CD8-positive, alpha-beta memory T cell (primary cell): ENCODE measurements around the gene PF4V1. TPM values are rescaled to one million over a fixed set of nuclear protein-coding genes. Genes with fewer than 3 reads are reported as not detected.
A peak's percentile ranks its signal among the peaks of the same experiment; 100 is the strongest.

Source experiments
- CTCF ChIA-PET: fragments of 350-600 bp; sonication (Branson Sonifier 250); formaldehyde crosslinking; loops from one replicate; lab custom pipeline; 2021; ENCODE audit warnings: antibody characterized with exemption; lab: Charles Lee
- POLR2A ChIA-PET: fragments of 350-600 bp; sonication (Branson Sonifier 250); formaldehyde crosslinking; loops from one replicate; lab custom pipeline; 2021; ENCODE audit warnings: antibody characterized with exemption; lab: Charles Lee
- DNase-seq, 5 donors: peaks; one replicate each; pipeline versions ENCODE4 v3.0.0 to v3.0.0-alpha.2; 2020 to 2022; ENCODE audit warnings: mixed read lengths in 1 of 5
- H3K27ac ChIP-seq: one replicate; pipeline ENCODE4 v1.7.0; 2013; ENCODE audit warnings: low read depth, mild to moderate bottlenecking, low read length, moderate library complexity
- H3K27me3 ChIP-seq: 2 replicates; pipeline ENCODE4 v1.7.0; 2013; ENCODE audit warnings: low read length, mild to moderate bottlenecking; ENCODE audit not compliant: insufficient read depth, poor library complexity, severe bottlenecking
- H3K36me3 ChIP-seq: 2 replicates; pipeline ENCODE4 v1.7.0; 2013; ENCODE audit warnings: mild to moderate bottlenecking, low read length, moderate library complexity; ENCODE audit not compliant: insufficient read depth
- H3K4me1 ChIP-seq: 2 replicates; pipeline ENCODE4 v1.7.0; 2013; ENCODE audit warnings: mild to moderate bottlenecking, low read length, moderate library complexity; ENCODE audit not compliant: insufficient read depth
- H3K4me3 ChIP-seq: 2 replicates; pipeline ENCODE4 v1.7.0; 2013; ENCODE audit warnings: mild to moderate bottlenecking, low read length
- H3K9me3 ChIP-seq: 2 replicates; pipeline ENCODE4 v1.7.0; 2013; ENCODE audit warnings: mild to moderate bottlenecking, low read length
- H3K27ac Mint-ChIP-seq, 8 donors: one replicate each; pipeline ENCODE4 v1.8.0; 2020 to 2021; ENCODE audit warnings: mixed read lengths in 8 of 8, mild to moderate bottlenecking in 6 of 8, inconsistent platforms in 3 of 8, moderate library complexity in 3 of 8
- H3K27me3 Mint-ChIP-seq, 2 donors: one replicate each; pipeline ENCODE4 v1.8.0; 2020 to 2021; ENCODE audit warnings: mixed read lengths in 2 of 2, mild to moderate bottlenecking in 1 of 2, moderate library complexity in 1 of 2
- H3K36me3 Mint-ChIP-seq, 3 donors: one replicate each; pipeline ENCODE4 v1.8.0; 2020 to 2021; ENCODE audit warnings: mixed read lengths in 3 of 3, inconsistent platforms in 1 of 3, mild to moderate bottlenecking in 1 of 3
- H3K4me1 Mint-ChIP-seq, 3 donors: one replicate each; pipeline ENCODE4 v1.8.0; 2020 to 2021; ENCODE audit warnings: mixed read lengths in 3 of 3, inconsistent platforms in 1 of 3, mild to moderate bottlenecking in 1 of 3
- H3K4me3 Mint-ChIP-seq, 7 donors: one replicate each; pipeline ENCODE4 v1.8.0; 2020 to 2021; ENCODE audit warnings: mixed read lengths in 7 of 7, mild to moderate bottlenecking in 6 of 7, moderate library complexity in 4 of 7, inconsistent platforms in 2 of 7
- H3K9me3 Mint-ChIP-seq, 5 donors: one replicate each; pipeline ENCODE4 v1.8.0; 2020 to 2022; ENCODE audit warnings: mixed read lengths in 5 of 5, mild to moderate bottlenecking in 3 of 5, moderate library complexity in 2 of 5, inconsistent platforms in 1 of 5
- polyA plus RNA-seq: library from polyadenylated mRNA; unstranded; fragments of 300-500 nt; fragmentation: Illumina TruSeq; gene quantifications from one replicate; pipeline ENCODE4 v1.2.3, GENCODE V29; 2021
- total RNA-seq, 2 experiments: library from RNA; stranded (reverse); gene quantifications; one replicate each; pipeline ENCODE4 v1.2.3, GENCODE V29; 2021

The PF4V1 gene
- total and polyA plus RNA-seq, 3 experiments from 2014 or later, result not detected

GRCh38 chr4:73839715-73840114, 13.4 kb upstream of the PF4V1 start:
- Histone ChIP-seq H3K4me1 (no peaks in the 10 kb centered on the region), H3K4me3 (no peak overlapping the region), H3K9me3 (no peaks in the 10 kb centered on the region), H3K36me3 (no peaks in the 10 kb centered on the region), H3K27me3 (no peaks in the 10 kb centered on the region), H3K27ac (no peak overlapping the region)
- no peak for DNase-seq
- peak overlapping the region in 1 of 8 donors; percentile 23 for H3K27ac Mint-ChIP-seq
- no peaks in the 10 kb centered on the region for H3K4me1 Mint-ChIP-seq
- H3K9me3 Mint-ChIP-seq, result peaks cover 0 to 4% (median 4%) of the 10 kb centered on the region in 5 donors
- CTCF ChIA-PET, result no interaction called here
- no peaks in the 10 kb centered on the region for H3K36me3 Mint-ChIP-seq
- H3K27me3 Mint-ChIP-seq, result peaks cover 2 to 6% of the 10 kb centered on the region in 2 donors
- H3K4me3 Mint-ChIP-seq, result no peak overlapping the region
- POLR2A ChIA-PET, result no interaction called here

- DNase-seq, result no peak
- Mint-ChIP-seq H3K9me3 (peaks cover 0 to 4% (median 4%) of the 10 kb centered on the region in 5 donors), H3K4me1 (no peaks in the 10 kb centered on the region), H3K27ac (no peak overlapping the region), H3K36me3 (no peaks in the 10 kb centered on the region), H3K4me3 (no peak overlapping the region), H3K27me3 (peaks cover 2 to 6% of the 10 kb centered on the region in 2 donors)
- Histone ChIP-seq H3K4me3 (no peak overlapping the region), H3K27me3 (no peaks in the 10 kb centered on the region), H3K9me3 (no peaks in the 10 kb centered on the region), H3K27ac (no peak overlapping the region), H3K36me3 (no peaks in the 10 kb centered on the region), H3K4me1 (no peaks in the 10 kb centered on the region)
- POLR2A ChIA-PET, result no interaction called here
- CTCF ChIA-PET, result no interaction called here
Measured at GRCh38 chr4:73841243-73841925, 11.7 kb upstream of the PF4V1 start.

GRCh38 chr4:73842696-73843095, 10.4 kb upstream of the PF4V1 start:
- Histone ChIP-seq H3K27ac (no peak overlapping the region), H3K36me3 (no peaks in the 10 kb centered on the region), H3K27me3 (no peaks in the 10 kb centered on the region), H3K4me3 (no peak overlapping the region), H3K4me1 (no peaks in the 10 kb centered on the region), H3K9me3 (no peaks in the 10 kb centered on the region)
- no peak for DNase-seq
- CTCF ChIA-PET, result no interaction called here
- no peaks in the 10 kb centered on the region for H3K27me3 Mint-ChIP-seq
- H3K9me3 Mint-ChIP-seq, result peaks cover 0 to 4% (median 1%) of the 10 kb centered on the region in 5 donors
- H3K36me3 Mint-ChIP-seq, result no peaks in the 10 kb centered on the region
- POLR2A ChIA-PET, result no interaction called here
- H3K27ac Mint-ChIP-seq, result no peak overlapping the region
- H3K4me1 Mint-ChIP-seq, result no peaks in the 10 kb centered on the region
- H3K4me3 Mint-ChIP-seq, result no peak overlapping the region

GRCh38 chr4:73843369-73843768, 9.7 kb upstream of the PF4V1 start:
- Mint-ChIP-seq H3K4me3 (no peak overlapping the region), H3K27ac (no peak overlapping the region), H3K4me1 (no peaks in the 10 kb centered on the region), H3K36me3 (no peaks in the 10 kb centered on the region), H3K9me3 (peaks cover 0 to 6% (median 1%) of the 10 kb centered on the region in 5 donors), H3K27me3 (peaks cover 0 to 2% of the 10 kb centered on the region in 2 donors)
- CTCF ChIA-PET, result no interaction called here
- H3K27me3 ChIP-seq, result no peaks in the 10 kb centered on the region
- no peak overlapping the region for H3K4me3 ChIP-seq
- H3K9me3 ChIP-seq, result no peaks in the 10 kb centered on the region
- no peak overlapping the region for H3K27ac ChIP-seq
- no peaks in the 10 kb centered on the region for H3K4me1 ChIP-seq
- no peaks in the 10 kb centered on the region for H3K36me3 ChIP-seq
- no peak for DNase-seq
- POLR2A ChIA-PET, result no interaction called here

GRCh38 chr4:73844345-73844744, 8.8 kb upstream of the PF4V1 start:
- Histone ChIP-seq H3K27ac (no peak overlapping the region), H3K9me3 (no peaks in the 10 kb centered on the region), H3K27me3 (no peaks in the 10 kb centered on the region), H3K36me3 (no peaks in the 10 kb centered on the region), H3K4me1 (no peaks in the 10 kb centered on the region), H3K4me3 (no peak overlapping the region)
- no peak for DNase-seq
- H3K27ac Mint-ChIP-seq, result no peak overlapping the region
- no peaks in the 10 kb centered on the region for H3K36me3 Mint-ChIP-seq
- POLR2A ChIA-PET, result no interaction called here
- H3K4me1 Mint-ChIP-seq, result no peaks in the 10 kb centered on the region
- H3K4me3 Mint-ChIP-seq, result no peak overlapping the region
- peaks cover 0 to 2% of the 10 kb centered on the region in 2 donors for H3K27me3 Mint-ChIP-seq
- H3K9me3 Mint-ChIP-seq, result peaks cover 0 to 5% (median 1%) of the 10 kb centered on the region in 5 donors
- CTCF ChIA-PET, result no interaction called here

GRCh38 chr4:73844806-73845205, 8.3 kb upstream of the PF4V1 start:
- Mint-ChIP-seq H3K4me1 (no peaks in the 10 kb centered on the region), H3K36me3 (no peaks in the 10 kb centered on the region), H3K27ac (no peak overlapping the region), H3K27me3 (peaks cover 0 to 2% of the 10 kb centered on the region in 2 donors), H3K4me3 (no peak overlapping the region), H3K9me3 (peaks cover 0 to 4% (median 1%) of the 10 kb centered on the region in 5 donors)
- H3K36me3 ChIP-seq, result no peaks in the 10 kb centered on the region
- H3K4me1 ChIP-seq, result no peaks in the 10 kb centered on the region
- no peak for DNase-seq
- H3K27me3 ChIP-seq, result no peaks in the 10 kb centered on the region
- H3K9me3 ChIP-seq, result no peaks in the 10 kb centered on the region
- no peak overlapping the region for H3K4me3 ChIP-seq
- H3K27ac ChIP-seq, result no peak overlapping the region
- ChIA-PET CTCF (no interaction called here), POLR2A (no interaction called here)

- Mint-ChIP-seq H3K27ac (peak overlapping the region in 1 of 8 donors; percentile 47), H3K9me3 (peaks cover 0 to 4% (median under 1%) of the 10 kb centered on the region in 5 donors), H3K27me3 (peaks cover 0 to 2% of the 10 kb centered on the region in 2 donors), H3K36me3 (no peaks in the 10 kb centered on the region), H3K4me1 (no peaks in the 10 kb centered on the region), H3K4me3 (no peak overlapping the region)
- no peaks in the 10 kb centered on the region for H3K27me3 ChIP-seq
- no peak overlapping the region for H3K27ac ChIP-seq
- ChIA-PET CTCF (no interaction called here), POLR2A (no interaction called here)
- no peak overlapping the region for H3K4me3 ChIP-seq
- H3K36me3 ChIP-seq, result no peaks in the 10 kb centered on the region
- no peak for DNase-seq
- no peaks in the 10 kb centered on the region for H3K9me3 ChIP-seq
- no peaks in the 10 kb centered on the region for H3K4me1 ChIP-seq
Measured at GRCh38 chr4:73847526-73848182, 5.4 kb upstream of the PF4V1 start.

GRCh38 chr4:73848183-73848777, 4.8 kb upstream of the PF4V1 start:
- ChIA-PET POLR2A (no interaction called here), CTCF (no interaction called here)
- Mint-ChIP-seq H3K27ac (no peak overlapping the region), H3K27me3 (peaks cover 0 to 2% of the 10 kb centered on the region in 2 donors), H3K36me3 (no peaks in the 10 kb centered on the region), H3K4me1 (no peaks in the 10 kb centered on the region), H3K4me3 (no peak overlapping the region), H3K9me3 (peaks cover 0 to 4% (median 0%) of the 10 kb centered on the region in 5 donors)
- no peaks in the 10 kb centered on the region for H3K9me3 ChIP-seq
- no peaks in the 10 kb centered on the region for H3K36me3 ChIP-seq
- no peak overlapping the region for H3K4me3 ChIP-seq
- no peaks in the 10 kb centered on the region for H3K27me3 ChIP-seq
- DNase-seq, result no peak
- no peak overlapping the region for H3K27ac ChIP-seq
- no peaks in the 10 kb centered on the region for H3K4me1 ChIP-seq
